Ectodermal cell (in vitro differentiated cells): Measurements from ENCODE around the gene TCL1B.

Experiments used
- H3K27ac ChIP-seq: 2 replicates; pipeline ENCODE4 v1.7.0; 2013; ENCODE audit warnings: mild to moderate bottlenecking, low read depth, low read length; ENCODE audit not compliant: insufficient read depth, poor library complexity, severe bottlenecking
- H3K27me3 ChIP-seq: 2 replicates; pipeline ENCODE4 v1.7.0; 2013; ENCODE audit warnings: mild to moderate bottlenecking, low read length; ENCODE audit not compliant: insufficient read depth, control insufficient read depth, poor library complexity, severe bottlenecking
- H3K36me3 ChIP-seq: one replicate; pipeline ENCODE4 v1.7.0; 2013; ENCODE audit warnings: low read length; ENCODE audit not compliant: control insufficient read depth, insufficient read depth
- H3K4me1 ChIP-seq: one replicate; pipeline ENCODE4 v1.7.0; 2013; ENCODE audit warnings: low read length; ENCODE audit not compliant: control insufficient read depth, insufficient read depth
- H3K4me3 ChIP-seq: 2 replicates; pipeline ENCODE4 v1.7.0; 2013; ENCODE audit warnings: low read depth, low read length, control low read depth; ENCODE audit not compliant: insufficient read depth
- H3K9me3 ChIP-seq: 2 replicates; pipeline ENCODE4 v1.7.0; 2013; ENCODE audit warnings: mild to moderate bottlenecking, low read length, moderate library complexity; ENCODE audit not compliant: control insufficient read depth
- WGBS, 2 experiments: methylation state at CpG; one replicate each; pipeline ENCODE4 v1.1.7; 2013; ENCODE audit warnings: missing lambda C conversion rate in 2 of 2; 5-methylcytosine and 5-hydroxymethylcytosine counted together

TCL1B gene

GRCh38 chr14:95686935-95687334 is 709 bp downstream of the TCL1B start:
- Histone ChIP-seq H3K27ac (no peak overlapping the region), H3K4me1 (no peaks in the 10 kb centered on the region), H3K4me3 (no peak overlapping the region), H3K9me3 (no peaks in the 10 kb centered on the region), H3K27me3 (no peaks in the 10 kb centered on the region), H3K36me3 (no peaks in the 10 kb centered on the region)
- 63 to 69% methylated on average over 2 of the region's 2 CpGs for WGBS, 2 experiments

- H3K36me3 ChIP-seq, result no peaks in the 10 kb centered on the region
- 63 to 64% methylated on average over 5 of the region's 5 CpGs for WGBS, 2 experiments
- H3K27ac ChIP-seq, result no peak overlapping the region
- peaks cover 5% of the 10 kb centered on the region for H3K4me1 ChIP-seq
- no peaks in the 10 kb centered on the region for H3K9me3 ChIP-seq
- H3K27me3 ChIP-seq, result no peaks in the 10 kb centered on the region
- no peak overlapping the region for H3K4me3 ChIP-seq
Measured at GRCh38 chr14:95689441-95689840, 3.2 kb downstream of the TCL1B start.

GRCh38 chr14:95690815-95691214 is 4.6 kb downstream of the TCL1B start:
- Histone ChIP-seq H3K4me1 (peaks cover 5% of the 10 kb centered on the region), H3K4me3 (no peak overlapping the region), H3K27ac (no peak overlapping the region), H3K9me3 (no peaks in the 10 kb centered on the region), H3K36me3 (no peaks in the 10 kb centered on the region), H3K27me3 (no peaks in the 10 kb centered on the region)
- 88 to 89% methylated on average over 10 of the region's 10 CpGs for WGBS, 2 experiments

GRCh38 chr14:95691591-95691990 is 5.4 kb downstream of the TCL1B start:
- WGBS, 2 experiments, result 91% methylated on average over 10 of the region's 10 CpGs
- no peaks in the 10 kb centered on the region for H3K27me3 ChIP-seq
- no peaks in the 10 kb centered on the region for H3K9me3 ChIP-seq
- H3K27ac ChIP-seq, result no peak overlapping the region
- H3K36me3 ChIP-seq, result no peaks in the 10 kb centered on the region
- no peak overlapping the region for H3K4me3 ChIP-seq
- H3K4me1 ChIP-seq, result peaks cover 5% of the 10 kb centered on the region

- Histone ChIP-seq H3K27me3 (no peaks in the 10 kb centered on the region), H3K36me3 (no peaks in the 10 kb centered on the region), H3K4me1 (peaks cover 5% of the 10 kb centered on the region), H3K9me3 (no peaks in the 10 kb centered on the region), H3K27ac (no peak overlapping the region), H3K4me3 (no peak overlapping the region)
- 93 to 95% methylated on average over 4 of the region's 4 CpGs for WGBS, 2 experiments
Measured at GRCh38 chr14:95692109-95692508, 5.9 kb downstream of the TCL1B start.

- no peaks in the 10 kb centered on the region for H3K9me3 ChIP-seq
- H3K27ac ChIP-seq, result no peak overlapping the region
- 73 to 77% methylated on average over 5 of the region's 5 CpGs for WGBS, 2 experiments
- H3K4me3 ChIP-seq, result no peak overlapping the region
- no peaks in the 10 kb centered on the region for H3K27me3 ChIP-seq
- H3K36me3 ChIP-seq, result no peaks in the 10 kb centered on the region
- peaks cover 9% of the 10 kb centered on the region for H3K4me1 ChIP-seq
Measured at GRCh38 chr14:95695051-95695450, 8.8 kb downstream of the TCL1B start.

- peaks cover 14% of the 10 kb centered on the region for H3K4me1 ChIP-seq
- WGBS, 2 experiments, result 91 to 99% methylated on average over 5 of the region's 5 CpGs
- H3K27me3 ChIP-seq, result no peaks in the 10 kb centered on the region
- H3K27ac ChIP-seq, result no peak overlapping the region
- no peaks in the 10 kb centered on the region for H3K9me3 ChIP-seq
- no peaks in the 10 kb centered on the region for H3K36me3 ChIP-seq
- H3K4me3 ChIP-seq, result no peak overlapping the region
Measured at GRCh38 chr14:95695913-95696312, 9.7 kb downstream of the TCL1B start.

GRCh38 chr14:95696741-95697140 is 10.5 kb downstream of the TCL1B start:
- Histone ChIP-seq H3K27me3 (no peaks in the 10 kb centered on the region), H3K27ac (no peak overlapping the region), H3K9me3 (no peaks in the 10 kb centered on the region), H3K4me3 (no peak overlapping the region), H3K4me1 (peaks cover 14% of the 10 kb centered on the region), H3K36me3 (no peaks in the 10 kb centered on the region)
- 89% methylated on average over 15 of the region's 15 CpGs for WGBS, 2 experiments

GRCh38 chr14:95697764-95698163 is 11.5 kb downstream of the TCL1B start:
- no peak overlapping the region for H3K4me3 ChIP-seq
- 86 to 90% methylated on average over 6 to 7 of the region's 7 CpGs for WGBS, 2 experiments

GRCh38 chr14:95698287-95698686 is 12.1 kb downstream of the TCL1B start:
- no peaks in the 10 kb centered on the region for H3K9me3 ChIP-seq
- peaks cover 9% of the 10 kb centered on the region for H3K4me1 ChIP-seq
- H3K4me3 ChIP-seq, result no peak overlapping the region
- H3K27ac ChIP-seq, result no peak overlapping the region
- H3K27me3 ChIP-seq, result no peaks in the 10 kb centered on the region
- no peaks in the 10 kb centered on the region for H3K36me3 ChIP-seq

More at GRCh38 chr14:95697764-95698163, 11.5 kb downstream of the TCL1B start:
- no peak overlapping the region for H3K27ac ChIP-seq
- H3K27me3 ChIP-seq, result no peaks in the 10 kb centered on the region
- no peaks in the 10 kb centered on the region for H3K36me3 ChIP-seq
- H3K4me1 ChIP-seq, result peaks cover 12% of the 10 kb centered on the region
- no peaks in the 10 kb centered on the region for H3K9me3 ChIP-seq

- no peak overlapping the region for H3K27ac ChIP-seq
- H3K9me3 ChIP-seq, result no peaks in the 10 kb centered on the region
- no peaks in the 10 kb centered on the region for H3K27me3 ChIP-seq
- peaks cover 9% of the 10 kb centered on the region for H3K4me1 ChIP-seq
- no peaks in the 10 kb centered on the region for H3K36me3 ChIP-seq
- H3K4me3 ChIP-seq, result no peak overlapping the region
- WGBS, 2 experiments, result 59 to 64% methylated on average over 5 of the region's 5 CpGs
Measured at GRCh38 chr14:95699412-95699811, 13.2 kb downstream of the TCL1B start.
